ENCODE data around the gene SEMA5A. TPM values are rescaled to one million over a fixed set of nuclear protein-coding genes. Genes with fewer than 3 reads are reported as not detected.

The SEMA5A gene
- total RNA-seq, 1 experiment from 2014 or later = 0.15 TPM

DNA sequence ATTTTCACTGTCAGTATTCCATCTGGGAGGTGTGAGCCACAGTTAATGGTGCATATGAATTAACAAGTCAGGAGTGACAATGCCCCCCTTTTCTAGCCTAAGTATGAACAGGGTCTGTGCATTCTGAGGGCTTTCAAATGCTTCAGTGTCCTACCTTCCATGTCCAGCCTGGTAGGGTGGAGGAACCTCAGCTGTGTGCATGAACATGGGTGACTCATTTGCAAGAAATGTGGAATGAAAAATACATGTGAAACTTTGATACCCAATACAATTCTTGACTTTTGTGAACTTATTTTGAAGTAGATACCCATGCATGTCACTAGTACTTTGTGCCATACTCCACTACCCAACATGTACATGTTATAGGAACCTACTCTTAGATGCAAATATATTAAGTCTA is 375.8 kb downstream of the SEMA5A start:
- Histone ChIP-seq H3K4me3 (ENCODE audit: low read depth in 2 of 2, low read length in 2 of 2) (no peak overlapping the region), H3K27ac (ENCODE audit: low read length) (no peak overlapping the region), H3K9me3 (ENCODE audit: control insufficient read depth, insufficient read depth, low read depth, low read length) (no peaks in the 10 kb centered on the region), H3K4me1 (ENCODE audit: control insufficient read depth, insufficient read depth, low read length) (no peaks in the 10 kb centered on the region), H3K36me3 (ENCODE audit: control insufficient read depth, insufficient read depth, low read length) (no peaks in the 10 kb centered on the region), H3K27me3 (ENCODE audit: control insufficient read depth, insufficient read depth, low read length) (no peaks in the 10 kb centered on the region)
- ATAC-seq (no peak), DNase-seq (ENCODE audit: low read depth, low spot score) (no peak)
- CTCF ChIA-PET = no interaction called here
- no TSS peak for BruUV-seq (replicated peaks)
- intact Hi-C loops (cut with micrococcal nuclease; ENCODE audit: unreplicated experiment) = no loop called here
- POLR2A ChIA-PET = no interaction called here
- in situ Hi-C loops (cut with HindIII; ENCODE audit: low pct_unique_long_range_greater_than_20kb, low sequenced_read_pairs) = no loop called here
- no peak for TF ChIP-seq SIN3A (IDR thresholded peaks at IDR 0.05; ENCODE audit: borderline replicate concordance, insufficient read depth, low read depth, low read length)

DNA sequence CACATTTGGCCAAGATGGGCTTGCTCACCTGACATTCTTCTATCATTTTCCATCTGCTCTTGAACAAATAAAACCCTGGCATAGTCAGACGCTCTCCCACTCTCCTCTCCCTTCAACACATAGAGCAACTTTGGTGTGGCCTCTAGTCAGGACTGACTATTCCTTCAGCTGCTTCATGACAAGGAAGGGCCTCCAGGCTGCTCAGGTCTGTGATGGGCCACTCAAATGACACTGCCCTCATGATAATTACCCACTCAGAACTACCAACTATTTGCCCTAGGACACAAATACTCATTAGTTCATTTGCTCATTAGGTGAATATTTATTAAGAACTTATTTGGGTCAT is 376.3 kb downstream of the SEMA5A start:
- TF ChIP-seq POLR2AphosphoS5 (IDR thresholded peaks at IDR 0.05; ENCODE audit: low read depth, low read length) (no peak), REST (IDR thresholded peaks at IDR 0.05; ENCODE audit: insufficient read depth in 1 of 2, low read depth in 2 of 2, low read length in 1 of 2) (no peak), SIN3A (IDR thresholded peaks at IDR 0.05; ENCODE audit: borderline replicate concordance, insufficient read depth, low read depth, low read length) (no peak), TCF7L2 (IDR thresholded peaks at IDR 0.05; ENCODE audit: low read depth, low read length) (no peak), CTCF (IDR thresholded peaks at IDR 0.05) (no peak)
- intact Hi-C loops (cut with micrococcal nuclease; ENCODE audit: unreplicated experiment) (no loop called here), in situ Hi-C loops (cut with HindIII; ENCODE audit: low pct_unique_long_range_greater_than_20kb, low sequenced_read_pairs) (no loop called here)
- no peak for ATAC-seq
- Histone ChIP-seq H3K36me3 (ENCODE audit: control insufficient read depth, insufficient read depth, low read length) (no peaks in the 10 kb centered on the region), H3K27me3 (ENCODE audit: control insufficient read depth, insufficient read depth, low read length) (no peaks in the 10 kb centered on the region), H3K9me3 (ENCODE audit: control insufficient read depth, insufficient read depth, low read depth, low read length) (no peaks in the 10 kb centered on the region), H3K4me1 (ENCODE audit: control insufficient read depth, insufficient read depth, low read length) (no peaks in the 10 kb centered on the region), H3K27ac (ENCODE audit: low read length) (no peak overlapping the region), H3K4me3 (ENCODE audit: low read depth in 2 of 2, low read length in 2 of 2) (no peak overlapping the region)
- POLR2A ChIA-PET = no interaction called here
- no peak for DNase-seq (ENCODE audit: low read depth, low spot score)
- no TSS peak for BruUV-seq (replicated peaks)
- CTCF ChIA-PET = no interaction called here

DNA sequence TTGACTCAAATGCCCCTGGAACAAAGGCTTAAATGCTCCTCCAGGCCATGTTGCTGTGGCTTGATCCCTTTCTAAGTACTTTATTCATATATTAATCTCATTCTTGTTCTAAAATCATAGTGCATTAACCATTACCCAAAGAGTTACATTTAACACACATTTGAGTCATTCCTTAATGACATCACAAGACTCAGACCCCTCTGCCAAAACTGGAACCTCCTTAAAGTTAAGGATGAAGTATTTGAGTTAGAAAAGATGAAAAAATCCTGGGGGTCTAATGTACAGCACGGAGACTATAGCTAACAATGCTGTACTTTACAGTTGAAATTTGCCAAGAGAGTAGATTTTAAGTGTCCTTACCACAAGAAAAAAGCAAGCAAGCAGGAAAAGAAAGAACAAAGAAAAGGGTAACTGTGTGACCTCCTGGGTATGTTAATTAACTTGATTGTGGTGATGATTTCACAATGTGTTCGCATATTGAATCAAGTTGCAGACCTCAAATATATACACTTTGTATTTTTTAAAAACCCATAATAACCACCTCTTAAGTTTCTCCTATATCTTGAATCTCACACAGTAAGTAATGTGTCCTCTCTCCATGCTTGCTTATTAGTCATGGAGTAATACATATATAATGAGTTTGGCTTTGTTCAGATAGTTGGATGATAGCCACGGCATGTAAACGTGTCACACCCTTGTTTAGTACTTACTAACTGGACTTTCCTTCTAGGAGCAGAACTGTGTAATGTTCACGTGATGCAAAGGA is 376.9 kb downstream of the SEMA5A start:
- Histone ChIP-seq H3K9me3 (ENCODE audit: control insufficient read depth, insufficient read depth, low read depth, low read length) (no peaks in the 10 kb centered on the region), H3K4me3 (ENCODE audit: low read depth in 2 of 2, low read length in 2 of 2) (no peak overlapping the region), H3K4me1 (ENCODE audit: control insufficient read depth, insufficient read depth, low read length) (no peaks in the 10 kb centered on the region), H3K27me3 (ENCODE audit: control insufficient read depth, insufficient read depth, low read length) (no peaks in the 10 kb centered on the region), H3K36me3 (ENCODE audit: control insufficient read depth, insufficient read depth, low read length) (no peaks in the 10 kb centered on the region), H3K27ac (ENCODE audit: low read length) (no peak overlapping the region)
- ChIA-PET POLR2A (no interaction called here), CTCF (no interaction called here)
- ATAC-seq (no peak), DNase-seq (ENCODE audit: low read depth, low spot score) (no peak)
- BruUV-seq (replicated peaks) = no TSS peak
- intact Hi-C loops (cut with micrococcal nuclease; ENCODE audit: unreplicated experiment) = no loop called here
- TF ChIP-seq POLR2AphosphoS5 (IDR thresholded peaks at IDR 0.05; ENCODE audit: low read depth, low read length) (no peak), CTCF (IDR thresholded peaks at IDR 0.05) (no peak), SIN3A (IDR thresholded peaks at IDR 0.05; ENCODE audit: borderline replicate concordance, insufficient read depth, low read depth, low read length) (no peak), REST (IDR thresholded peaks at IDR 0.05; ENCODE audit: insufficient read depth in 1 of 2, low read depth in 2 of 2, low read length in 1 of 2) (no peak), TCF7L2 (IDR thresholded peaks at IDR 0.05; ENCODE audit: low read depth, low read length) (no peak)
- in situ Hi-C loops (cut with HindIII; ENCODE audit: low pct_unique_long_range_greater_than_20kb, low sequenced_read_pairs) = no loop called here
